ENCODE data around the gene RBP4. TPM values are rescaled to one million over a fixed set of nuclear protein-coding genes. Genes with fewer than 3 reads are reported as not detected.

RBP4 gene
- 5.3 to 10.7 TPM (median 7.6 TPM) in 5 replicates for total RNA-seq (2022; extraction: Qiagen RNA extraction; ENCODE audit: low read depth)

GRCh38 chr10:93601146-93601773 lies at the start of gene RBP4:
Gene RBP4 (minus strand): TSS chr10:93601235. CDS start chr10:93601028, 207 bp downstream.

DNA sequence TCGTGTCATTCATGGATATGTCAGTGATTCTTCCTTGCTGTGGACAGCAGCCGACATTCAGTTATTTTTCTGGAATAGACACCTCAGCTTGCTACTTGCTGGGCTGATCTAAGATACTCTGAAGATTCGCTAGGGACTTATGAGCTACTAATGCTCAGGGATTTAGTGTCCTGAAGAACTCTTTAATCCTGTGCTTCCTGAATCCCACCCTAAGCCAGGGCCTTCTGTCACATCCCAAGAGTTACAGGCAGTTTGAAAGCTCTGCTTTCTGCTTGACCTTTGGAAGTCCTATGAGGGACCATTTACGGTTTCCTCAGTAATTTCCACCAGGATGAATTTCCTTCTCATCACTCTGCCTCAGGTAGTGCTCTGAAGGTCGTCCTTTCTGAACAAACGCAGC lies 11.3 kb upstream of the RBP4 start, which contains the start of gene PDE6C:
PDE6C (plus strand) TSS at position 227 of the 400 bp plus-strand sequence. CDS start 189 bp downstream, outside the sequence.

GRCh38 chr10:93566435-93567276 lies 34.4 kb downstream of the RBP4 start, which contains the start of gene FFAR4:
Gene FFAR4 (plus strand): TSS chr10:93566665. CDS start chr10:93566721, 56 bp downstream.

Other genes with a start within 250 kb of the RBP4 start
- 193 to 274 TPM (median 219 TPM) in 5 replicates for gene MYOF, start 118.9 kb downstream of the RBP4 start, total RNA-seq (2022; extraction: Qiagen RNA extraction; ENCODE audit: low read depth)
- gene CEP55, start 104.6 kb downstream of the RBP4 start, total RNA-seq (2022; extraction: Qiagen RNA extraction; ENCODE audit: low read depth), result 60.7 to 75.5 TPM (median 65.1 TPM) in 5 replicates
- 0.16 to 0.27 TPM (median 0.18 TPM) in 5 replicates for gene FFAR4, start 34.6 kb downstream of the RBP4 start, total RNA-seq (2022; extraction: Qiagen RNA extraction; ENCODE audit: low read depth)
- not detected in 5 replicates for gene PDE6C, start 11.3 kb upstream of the RBP4 start, total RNA-seq (2022; extraction: Qiagen RNA extraction; ENCODE audit: low read depth)
- 5.2 to 6.3 TPM (median 5.9 TPM) in 5 replicates for gene FRA10AC1, start 101.4 kb upstream of the RBP4 start, total RNA-seq (2022; extraction: Qiagen RNA extraction; ENCODE audit: low read depth)
- not detected in 5 replicates for gene LGI1, start 156.7 kb upstream of the RBP4 start, total RNA-seq (2022; extraction: Qiagen RNA extraction; ENCODE audit: low read depth)